ENCODE data around the gene DIP2A.

Gene DIP2A

GRCh38 chr21:46553993-46554392, 95.3 kb downstream of the DIP2A start:
- H4K20me1 ChIP-seq (ENCODE audit: insufficient read depth) = no peaks in the 10 kb centered on the region
- H3K4me1 ChIP-seq (ENCODE audit: low read depth, poor library complexity, severe bottlenecking) = no peaks in the 10 kb centered on the region
- no peaks in the 10 kb centered on the region for H3K79me2 ChIP-seq (ENCODE audit: insufficient read depth, low read depth)
- no peak overlapping the region for H2AFZ ChIP-seq (ENCODE audit: low read depth)
- no peak overlapping the region for H3K27ac ChIP-seq
- no peaks in the 10 kb centered on the region for H3K36me3 ChIP-seq (ENCODE audit: insufficient read depth)
- no peaks in the 10 kb centered on the region for H3K27me3 ChIP-seq (ENCODE audit: insufficient read depth, low read depth)
- H3K4me2 ChIP-seq = no peak overlapping the region
- H3K4me3 ChIP-seq (IDR thresholded peaks at IDR 0.05; ENCODE audit: insufficient read depth, low read depth, low read length) = no peak overlapping the region
- no peak for TF ChIP-seq CTCF (conservative IDR thresholded peaks at IDR 0.05; ENCODE audit: low read depth, low read length)
- no peak overlapping the region for H3K9ac ChIP-seq

- Histone ChIP-seq H3K4me1 (ENCODE audit: low read depth, poor library complexity, severe bottlenecking) (no peaks in the 10 kb centered on the region), H3K9ac (no peak overlapping the region), H3K4me2 (no peak overlapping the region), H3K79me2 (ENCODE audit: insufficient read depth, low read depth) (no peaks in the 10 kb centered on the region), H2AFZ (ENCODE audit: low read depth) (no peak overlapping the region), H3K36me3 (ENCODE audit: insufficient read depth) (no peaks in the 10 kb centered on the region), H3K4me3 (IDR thresholded peaks at IDR 0.05; ENCODE audit: insufficient read depth, low read depth, low read length) (no peak overlapping the region), H3K27me3 (ENCODE audit: insufficient read depth, low read depth) (no peaks in the 10 kb centered on the region), H4K20me1 (ENCODE audit: insufficient read depth) (no peaks in the 10 kb centered on the region), H3K27ac (no peak overlapping the region)
- TF ChIP-seq CTCF (conservative IDR thresholded peaks at IDR 0.05; ENCODE audit: low read depth, low read length) = no peak
These were observed 95.9 kb downstream of the DIP2A start for GRCh38 chr21:46554431-46555224.

GRCh38 chr21:46555225-46555617, 96.5 kb downstream of the DIP2A start:
- Histone ChIP-seq H2AFZ (ENCODE audit: low read depth) (no peak overlapping the region), H3K36me3 (ENCODE audit: insufficient read depth) (no peaks in the 10 kb centered on the region), H3K9ac (no peak overlapping the region), H3K4me3 (IDR thresholded peaks at IDR 0.05; ENCODE audit: insufficient read depth, low read depth, low read length) (no peak overlapping the region), H3K4me1 (ENCODE audit: low read depth, poor library complexity, severe bottlenecking) (no peaks in the 10 kb centered on the region), H3K27me3 (ENCODE audit: insufficient read depth, low read depth) (no peaks in the 10 kb centered on the region), H3K27ac (no peak overlapping the region), H4K20me1 (ENCODE audit: insufficient read depth) (no peaks in the 10 kb centered on the region), H3K79me2 (ENCODE audit: insufficient read depth, low read depth) (no peaks in the 10 kb centered on the region), H3K4me2 (no peak overlapping the region)
- no peak for TF ChIP-seq CTCF (conservative IDR thresholded peaks at IDR 0.05; ENCODE audit: low read depth, low read length)

- Histone ChIP-seq H3K4me1 (ENCODE audit: low read depth, poor library complexity, severe bottlenecking) (no peaks in the 10 kb centered on the region), H3K4me2 (no peak overlapping the region), H4K20me1 (ENCODE audit: insufficient read depth) (no peaks in the 10 kb centered on the region), H3K27me3 (ENCODE audit: insufficient read depth, low read depth) (no peaks in the 10 kb centered on the region), H3K79me2 (ENCODE audit: insufficient read depth, low read depth) (no peaks in the 10 kb centered on the region), H3K36me3 (ENCODE audit: insufficient read depth) (no peaks in the 10 kb centered on the region), H3K4me3 (IDR thresholded peaks at IDR 0.05; ENCODE audit: insufficient read depth, low read depth, low read length) (no peak overlapping the region), H2AFZ (ENCODE audit: low read depth) (no peak overlapping the region), H3K9ac (no peak overlapping the region), H3K27ac (no peak overlapping the region)
- TF ChIP-seq CTCF (conservative IDR thresholded peaks at IDR 0.05; ENCODE audit: low read depth, low read length) = no peak
These were observed 97.0 kb downstream of the DIP2A start for GRCh38 chr21:46555678-46556077.
